D721Med (cell line): ENCODE measurements around the gene JMJD1C.
"Not testable (repeated sequence)": the region's sequence is repeated elsewhere in the genome, so short reads cannot be mapped to it uniquely, and the experiment has no call there.

Experiments used
- DNase-seq: peaks from one replicate; pipeline ENCODE4 v3.0.0; 2011; ENCODE audit warnings: low spot score; ENCODE audit not compliant: insufficient read length
- FAIRE-seq: peaks from 2 replicates; lab custom pipeline; 2011; peaks lifted over from hg19 to GRCh38; lab: Jason Lieb, UNC
- CTCF ChIP-seq: IDR thresholded peaks from 2 replicates; pipeline ENCODE4 v1.5.1; 2012; ENCODE audit warnings: mild to moderate bottlenecking, control low read depth; ENCODE audit not compliant: insufficient read depth; ENCODE audit errors: missing control alignments

JMJD1C gene

GRCh38 chr10:63502832-63503231 is 37.1 kb upstream of the JMJD1C start:
- no peak for FAIRE-seq
- no peak for TF ChIP-seq CTCF

GRCh38 chr10:63501954-63502353 is 36.2 kb upstream of the JMJD1C start:
- no peak for DNase-seq
- TF ChIP-seq CTCF = no peak
- no peak for FAIRE-seq

More at GRCh38 chr10:63502832-63503231, 37.1 kb upstream of the JMJD1C start:
- no peak for DNase-seq

- not testable (repeated sequence) for FAIRE-seq, DNase-seq
Observed at GRCh38 chr10:63500551-63500950, 34.8 kb upstream of the JMJD1C start.

DNA sequence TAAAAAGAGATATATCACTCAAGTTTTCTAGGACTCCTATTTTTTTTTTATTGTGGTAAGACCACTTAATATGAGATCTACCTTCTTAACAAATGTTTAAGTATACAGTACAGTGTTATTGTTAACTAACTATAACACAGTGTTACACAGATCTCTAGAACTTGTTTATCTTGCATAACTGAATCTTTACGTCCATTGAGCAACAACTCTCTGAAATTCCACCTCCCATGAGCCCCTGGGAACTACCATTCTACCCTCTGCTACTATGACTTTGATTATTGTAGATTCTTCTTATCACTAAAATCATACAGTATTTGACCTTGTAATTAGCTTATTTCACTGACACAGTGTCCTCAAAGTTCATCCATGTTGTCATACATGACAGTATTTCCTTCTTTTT is 32.9 kb upstream of the JMJD1C start:
- DNase-seq (no peak), FAIRE-seq (no peak)
- TF ChIP-seq CTCF = no peak

DNA sequence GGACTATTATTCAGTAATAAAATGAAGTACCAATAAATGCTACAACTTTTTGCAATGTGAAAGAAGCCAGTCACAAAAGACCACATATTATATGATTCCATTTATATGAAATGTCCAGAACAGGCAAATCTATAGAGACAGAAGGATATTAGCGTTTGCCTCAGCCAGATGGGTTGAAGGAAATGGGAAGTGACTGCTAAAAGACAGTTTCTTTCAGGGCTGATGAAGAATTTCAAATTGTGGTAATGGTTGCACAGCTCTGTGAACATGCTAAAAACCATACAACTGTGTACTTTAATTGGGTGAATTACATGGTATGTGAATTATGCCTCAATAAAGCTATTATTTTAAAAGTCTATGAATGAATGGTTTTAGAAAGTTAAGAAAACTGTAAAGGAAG is 31.5 kb upstream of the JMJD1C start:
- no peak for FAIRE-seq
- no peak for TF ChIP-seq CTCF
- no peak for DNase-seq

GRCh38 chr10:63496561-63496960 is 30.8 kb upstream of the JMJD1C start:
- TF ChIP-seq CTCF = no peak
- FAIRE-seq = no peak
- DNase-seq = no peak

DNA sequence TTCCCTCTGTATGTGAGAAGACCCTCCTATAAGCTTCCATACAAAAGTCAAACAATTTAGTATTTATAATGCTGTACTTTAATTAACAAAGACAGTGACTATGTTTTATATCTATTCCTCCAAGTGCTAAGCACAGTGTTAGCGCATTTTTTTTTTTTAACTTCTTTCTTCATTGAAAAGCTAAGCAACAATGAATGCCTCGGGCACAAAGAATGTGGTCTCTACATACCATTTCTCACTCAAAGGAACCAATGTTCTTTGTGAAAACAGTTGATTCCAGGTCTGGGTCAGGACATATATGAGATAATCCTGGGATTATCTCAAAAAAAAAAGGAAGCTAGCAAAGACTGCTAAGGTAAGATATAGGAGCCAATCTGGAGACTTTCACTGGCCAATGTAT is 29.2 kb upstream of the JMJD1C start:
- FAIRE-seq (no peak), DNase-seq (no peak)
- TF ChIP-seq CTCF = no peak

GRCh38 chr10:63493004-63493403 is 27.2 kb upstream of the JMJD1C start:
- no peak for TF ChIP-seq CTCF
- DNase-seq (no peak), FAIRE-seq (no peak)

DNA sequence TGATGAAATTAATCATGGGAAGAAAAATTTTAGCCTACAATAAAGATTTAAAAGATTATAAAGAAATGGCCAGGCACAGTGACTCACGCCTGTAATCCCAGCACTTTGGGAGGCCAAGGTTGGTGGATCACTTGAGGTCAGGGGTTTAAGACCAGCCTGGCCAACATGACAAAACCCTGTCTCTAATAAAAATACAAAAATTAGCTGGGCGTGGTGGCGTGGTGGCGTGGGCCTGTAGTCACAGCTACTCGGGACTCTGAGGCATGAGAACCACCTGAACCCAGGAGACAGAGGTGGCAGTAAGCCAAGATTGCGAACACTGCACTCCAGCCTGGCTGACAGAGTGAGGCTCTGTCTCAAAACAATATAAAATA is 26.5 kb upstream of the JMJD1C start:
- DNase-seq, FAIRE-seq: not testable (repeated sequence)
